Measurements from ENCODE around the gene AQP7. TPM values are rescaled to one million over a fixed set of nuclear protein-coding genes. Genes with fewer than 3 reads are reported as not detected.
"Not testable (repeated sequence)": the region's sequence is repeated elsewhere in the genome, so short reads cannot be mapped to it uniquely, and the experiment has no call there.

The AQP7 gene
- 0.01 TPM for polyA plus RNA-seq (2013)

GRCh38 chr9:33402371-33402770 is at the start of gene AQP7:
Gene AQP7 (minus strand): TSS chr9:33402568. CDS start chr9:33401262, 1,306 bp downstream.
- CTCF ChIA-PET: interaction anchor here (1.3 to 4.8 kb wide), 3 partner anchors 51 to 71 kb away, joined by 3 to 40 read pairs (median 4); no protein-coding TSS in a partner anchor
- H3K27ac ChIP-seq (ENCODE audit: insufficient read depth in 1 of 2, low read depth in 1 of 2, low read length in 2 of 2, poor library complexity in 1 of 2, severe bottlenecking in 2 of 2); H3K4me1 ChIP-seq (ENCODE audit: control extremely low read depth in 1 of 4, control insufficient read depth in 4 of 4, insufficient read depth in 4 of 4, low read length in 3 of 4); H3K27me3 ChIP-seq (replicated peaks in 2 of 5; ENCODE audit: control insufficient read depth in 4 of 5, insufficient read depth in 5 of 5, low read length in 4 of 5); POLR2A ChIA-PET; DNase-seq; H3K9me3 ChIP-seq (ENCODE audit: control extremely low read depth in 1 of 5, control insufficient read depth in 4 of 5, insufficient read depth in 2 of 5, low read depth in 1 of 5, low read length in 4 of 5); H3K4me3 ChIP-seq (ENCODE audit: control insufficient read depth in 1 of 7, extremely low read depth in 1 of 7, insufficient read depth in 4 of 7, low read depth in 2 of 7, low read length in 6 of 7); H3K36me3 ChIP-seq (ENCODE audit: control insufficient read depth in 4 of 4, insufficient read depth in 4 of 4, low read length in 3 of 4): not testable (repeated sequence)
- WGBS (ENCODE audit: insufficient coverage): 100% methylated on average over 5 of the region's 10 CpGs

GRCh38 chr9:33450621-33451146 is 48.3 kb upstream of the AQP7 start:
- no peak overlapping the region for H3K27ac ChIP-seq (ENCODE audit: insufficient read depth in 1 of 2, low read depth in 1 of 2, low read length in 2 of 2, poor library complexity in 1 of 2, severe bottlenecking in 2 of 2)
- no peaks in the 10 kb centered on the region for H3K36me3 ChIP-seq (ENCODE audit: control insufficient read depth in 4 of 4, insufficient read depth in 4 of 4, low read length in 3 of 4)
- peaks cover 0 to 6% (median 4%) of the 10 kb centered on the region in 5 experiments for H3K27me3 ChIP-seq (replicated peaks in 2 of 5; ENCODE audit: control insufficient read depth in 4 of 5, insufficient read depth in 5 of 5, low read length in 4 of 5)
- peaks cover 3 to 33% (median 26%) of the 10 kb centered on the region in 4 experiments for H3K4me1 ChIP-seq (ENCODE audit: control extremely low read depth in 1 of 4, control insufficient read depth in 4 of 4, insufficient read depth in 4 of 4, low read length in 3 of 4)
- WGBS (ENCODE audit: insufficient coverage): 100% methylated on average over 3 of the region's 4 CpGs
- H3K4me3 ChIP-seq (ENCODE audit: control insufficient read depth in 1 of 7, extremely low read depth in 1 of 7, insufficient read depth in 4 of 7, low read depth in 2 of 7, low read length in 6 of 7): no peak overlapping the region
- POLR2A ChIA-PET: interaction anchor here (1.8 kb wide), 1 partner anchor 10 kb away, joined by 8 read pairs; no protein-coding TSS in a partner anchor
- no peaks in the 10 kb centered on the region for H3K9me3 ChIP-seq (ENCODE audit: control extremely low read depth in 1 of 5, control insufficient read depth in 4 of 5, insufficient read depth in 2 of 5, low read depth in 1 of 5, low read length in 4 of 5)
- no peak for DNase-seq
- CTCF ChIA-PET: interaction anchor here (3.0 to 9.6 kb wide), 7 partner anchors 8 to 76 kb away, joined by 11 to 172 read pairs (median 22); partner anchors contain the start of gene NOL6

GRCh38 chr9:33449715-33450114 is 47.3 kb upstream of the AQP7 start:
- no peaks in the 10 kb centered on the region for H3K36me3 ChIP-seq (ENCODE audit: control insufficient read depth in 4 of 4, insufficient read depth in 4 of 4, low read length in 3 of 4)
- WGBS (ENCODE audit: insufficient coverage): 86% methylated on average over 1 of the region's 5 CpGs
- peaks cover 0 to 6% (median 4%) of the 10 kb centered on the region in 5 experiments for H3K27me3 ChIP-seq (replicated peaks in 2 of 5; ENCODE audit: control insufficient read depth in 4 of 5, insufficient read depth in 5 of 5, low read length in 4 of 5)
- H3K27ac ChIP-seq (ENCODE audit: insufficient read depth in 1 of 2, low read depth in 1 of 2, low read length in 2 of 2, poor library complexity in 1 of 2, severe bottlenecking in 2 of 2): no peak overlapping the region
- H3K9me3 ChIP-seq (ENCODE audit: control extremely low read depth in 1 of 5, control insufficient read depth in 4 of 5, insufficient read depth in 2 of 5, low read depth in 1 of 5, low read length in 4 of 5): no peaks in the 10 kb centered on the region
- CTCF ChIA-PET: interaction anchor here (1.9 to 9.6 kb wide), 5 partner anchors 11 to 75 kb away, joined by 5 to 172 read pairs (median 20); partner anchors contain the start of gene NOL6
- POLR2A ChIA-PET: interaction anchor here (0.6 to 1.8 kb wide), 2 partner anchors 8 to 11 kb away, joined by 4 to 8 read pairs; no protein-coding TSS in a partner anchor
- H3K4me1 ChIP-seq (ENCODE audit: control extremely low read depth in 1 of 4, control insufficient read depth in 4 of 4, insufficient read depth in 4 of 4, low read length in 3 of 4): peaks cover 3 to 40% (median 29%) of the 10 kb centered on the region in 4 experiments
- no peak overlapping the region for H3K4me3 ChIP-seq (ENCODE audit: control insufficient read depth in 1 of 7, extremely low read depth in 1 of 7, insufficient read depth in 4 of 7, low read depth in 2 of 7, low read length in 6 of 7)
- no peak for DNase-seq

- CTCF ChIA-PET: interaction anchor here (1.3 to 9.6 kb wide), 12 partner anchors 9 to 74 kb away, joined by 3 to 172 read pairs (median 5); partner anchors contain the start of gene NOL6
- Histone ChIP-seq H3K36me3 (ENCODE audit: control insufficient read depth in 4 of 4, insufficient read depth in 4 of 4, low read length in 3 of 4) (no peaks in the 10 kb centered on the region), H3K27ac (ENCODE audit: insufficient read depth in 1 of 2, low read depth in 1 of 2, low read length in 2 of 2, poor library complexity in 1 of 2, severe bottlenecking in 2 of 2) (no peak overlapping the region), H3K4me3 (ENCODE audit: control insufficient read depth in 1 of 7, extremely low read depth in 1 of 7, insufficient read depth in 4 of 7, low read depth in 2 of 7, low read length in 6 of 7) (peak overlapping the region; percentile 9 to 73 (median 62)), H3K9me3 (ENCODE audit: control extremely low read depth in 1 of 5, control insufficient read depth in 4 of 5, insufficient read depth in 2 of 5, low read depth in 1 of 5, low read length in 4 of 5) (no peaks in the 10 kb centered on the region), H3K4me1 (ENCODE audit: control extremely low read depth in 1 of 4, control insufficient read depth in 4 of 4, insufficient read depth in 4 of 4, low read length in 3 of 4) (peaks cover 3 to 45% (median 29%) of the 10 kb centered on the region in 4 experiments), H3K27me3 (replicated peaks in 2 of 5; ENCODE audit: control insufficient read depth in 4 of 5, insufficient read depth in 5 of 5, low read length in 4 of 5) (peaks cover 0 to 6% (median 4%) of the 10 kb centered on the region in 5 experiments)
- WGBS (ENCODE audit: insufficient coverage): 51% methylated on average over 20 of the region's 20 CpGs
- POLR2A ChIA-PET: interaction anchor here (0.5 to 0.7 kb wide), 2 partner anchors 39 to 229 kb away, joined by 3 read pairs; no protein-coding TSS in a partner anchor
- peak in 2 of 3 donors; percentile 58 to 71 for DNase-seq
Observed at GRCh38 chr9:33447799-33448553, 45.6 kb upstream of the AQP7 start.

- no peaks in the 10 kb centered on the region for H3K36me3 ChIP-seq (ENCODE audit: control insufficient read depth in 4 of 4, insufficient read depth in 4 of 4, low read length in 3 of 4)
- 2% methylated on average over 31 of the region's 50 CpGs for WGBS (ENCODE audit: insufficient coverage)
- ChIA-PET CTCF (interaction anchor here (1.3 to 9.6 kb wide), 9 partner anchors 12 to 73 kb away, joined by 3 to 172 read pairs (median 5); partner anchors contain the start of gene NOL6), POLR2A (no interaction called here)
- H3K4me3 ChIP-seq (ENCODE audit: control insufficient read depth in 1 of 7, extremely low read depth in 1 of 7, insufficient read depth in 4 of 7, low read depth in 2 of 7, low read length in 6 of 7): peak within 1 kb of the TSS; percentile 9 to 73 (median 62)
- peaks cover 3 to 42% (median 28%) of the 10 kb centered on the region in 4 experiments for H3K4me1 ChIP-seq (ENCODE audit: control extremely low read depth in 1 of 4, control insufficient read depth in 4 of 4, insufficient read depth in 4 of 4, low read length in 3 of 4)
- DNase-seq: peak; percentile 41 to 73 (median 63)
- no peak within 1 kb of the TSS for H3K27ac ChIP-seq (ENCODE audit: insufficient read depth in 1 of 2, low read depth in 1 of 2, low read length in 2 of 2, poor library complexity in 1 of 2, severe bottlenecking in 2 of 2)
- no peaks in the 10 kb centered on the region for H3K9me3 ChIP-seq (ENCODE audit: control extremely low read depth in 1 of 5, control insufficient read depth in 4 of 5, insufficient read depth in 2 of 5, low read depth in 1 of 5, low read length in 4 of 5)
- H3K27me3 ChIP-seq (replicated peaks in 2 of 5; ENCODE audit: control insufficient read depth in 4 of 5, insufficient read depth in 5 of 5, low read length in 4 of 5): peaks cover 0 to 6% (median 4%) of the 10 kb centered on the region in 5 experiments
Observed at GRCh38 chr9:33446946-33447798, 44.8 kb upstream of the AQP7 start, which contains the start of gene AQP3. Gene AQP3 (minus strand): TSS chr9:33447593. CDS start chr9:33447530, 63 bp downstream.

GRCh38 chr9:33446240-33446945 is 44.0 kb upstream of the AQP7 start:
- Histone ChIP-seq H3K4me3 (ENCODE audit: control insufficient read depth in 1 of 7, extremely low read depth in 1 of 7, insufficient read depth in 4 of 7, low read depth in 2 of 7, low read length in 6 of 7) (peak overlapping the region in 3 of 7 experiments; percentile 35 to 73 (median 65)), H3K4me1 (ENCODE audit: control extremely low read depth in 1 of 4, control insufficient read depth in 4 of 4, insufficient read depth in 4 of 4, low read length in 3 of 4) (peaks cover 3 to 42% (median 28%) of the 10 kb centered on the region in 4 experiments), H3K27me3 (replicated peaks in 2 of 5; ENCODE audit: control insufficient read depth in 4 of 5, insufficient read depth in 5 of 5, low read length in 4 of 5) (peaks cover 0 to 6% (median 4%) of the 10 kb centered on the region in 5 experiments), H3K27ac (ENCODE audit: insufficient read depth in 1 of 2, low read depth in 1 of 2, low read length in 2 of 2, poor library complexity in 1 of 2, severe bottlenecking in 2 of 2) (no peak overlapping the region), H3K36me3 (ENCODE audit: control insufficient read depth in 4 of 4, insufficient read depth in 4 of 4, low read length in 3 of 4) (no peaks in the 10 kb centered on the region), H3K9me3 (ENCODE audit: control extremely low read depth in 1 of 5, control insufficient read depth in 4 of 5, insufficient read depth in 2 of 5, low read depth in 1 of 5, low read length in 4 of 5) (no peaks in the 10 kb centered on the region)
- 70% methylated on average over 9 of the region's 12 CpGs for WGBS (ENCODE audit: insufficient coverage)
- ChIA-PET CTCF (interaction anchor here (1.3 to 9.6 kb wide), 5 partner anchors 11 to 72 kb away, joined by 3 to 172 read pairs (median 9); partner anchors contain the start of gene NOL6), POLR2A (interaction anchor here (0.6 kb wide), 1 partner anchor 72 kb away, joined by 3 read pairs; no protein-coding TSS in a partner anchor)
- peak in 2 of 3 donors; percentile 38 to 52 for DNase-seq
